ENCODE data around the gene MAGI3. TPM values are rescaled to one million over a fixed set of nuclear protein-coding genes. Genes with fewer than 3 reads are reported as not detected.

Gene MAGI3
- 4.1 TPM for total RNA-seq

DNA sequence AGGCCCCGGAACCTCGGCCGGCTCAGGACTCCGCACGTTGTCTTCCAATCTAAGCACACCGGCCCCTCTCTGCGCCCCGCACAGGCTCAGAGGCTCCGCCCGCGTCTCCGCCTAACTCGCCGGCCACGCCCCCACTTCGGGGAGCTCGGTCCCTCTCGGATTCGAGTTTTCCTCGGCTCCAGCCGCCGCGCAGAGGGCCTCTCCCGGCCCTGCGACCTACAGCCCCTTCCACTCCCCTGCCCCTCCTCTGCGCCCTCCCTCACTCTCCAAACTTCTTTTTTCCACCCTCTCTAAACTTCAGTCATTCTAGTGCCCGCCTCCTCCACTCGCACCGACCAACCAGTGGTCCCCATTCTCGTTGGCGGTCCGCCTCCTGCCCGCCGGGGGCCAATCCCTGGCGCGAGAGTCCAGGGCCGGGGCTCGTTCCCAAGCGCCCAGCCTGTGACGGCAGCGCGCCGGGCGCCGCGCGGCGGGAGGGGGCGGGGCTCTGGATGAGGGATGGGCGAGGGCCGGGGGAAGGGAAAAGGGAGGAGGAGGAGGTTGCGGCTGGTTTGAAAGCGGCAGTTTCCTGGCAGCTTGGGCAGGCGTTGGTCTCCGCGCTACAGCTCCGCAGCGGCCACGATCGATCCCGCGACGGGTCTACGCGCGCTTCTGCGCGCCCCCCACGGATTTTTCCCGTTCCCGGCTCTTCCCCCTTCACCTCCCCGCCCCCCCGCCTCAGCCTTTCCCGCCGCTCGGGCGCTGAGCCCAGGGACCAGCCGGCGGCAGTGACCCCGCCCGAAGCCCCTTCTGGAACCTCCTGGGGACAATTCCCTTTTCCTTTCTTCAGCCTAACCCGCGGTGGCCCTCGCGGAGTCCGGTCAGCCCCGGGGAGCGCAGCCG, at the start of gene MAGI3:
MAGI3 (plus strand) TSS at position 563 of the 882 bp plus-strand sequence. CDS start 519 bp downstream, outside the sequence.
- peaks cover 19% of the 10 kb centered on the region for H3K4me1 ChIP-seq (ENCODE audit: insufficient read depth, low read length)
- peaks cover 49% of the 10 kb centered on the region for H3K27me3 ChIP-seq (ENCODE audit: insufficient read depth, low read length)
- H3K9me3 ChIP-seq (ENCODE audit: low read depth, low read length) = no peaks in the 10 kb centered on the region
- peak within 1 kb of the TSS; percentile 77 for H3K4me3 ChIP-seq (ENCODE audit: low read length)

DNA sequence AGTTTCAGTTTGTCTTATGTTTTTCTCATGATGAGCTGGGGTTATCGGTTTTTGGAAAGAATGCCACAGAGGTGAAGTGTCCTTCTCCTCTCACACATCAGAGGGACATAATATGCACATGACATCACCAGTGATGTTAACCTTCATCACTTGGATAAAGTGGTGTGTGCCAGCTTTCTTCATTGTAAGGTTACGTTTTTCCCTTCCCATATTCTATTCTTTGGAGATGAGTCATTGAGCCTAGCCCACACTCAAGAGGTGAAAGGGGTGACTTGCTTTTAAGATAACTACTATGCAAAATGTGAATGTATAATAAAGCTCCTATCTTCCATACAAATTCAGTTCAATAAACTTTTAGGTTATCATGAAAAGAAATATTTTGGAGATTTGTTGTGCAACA, 36.7 kb upstream of the MAGI3 start:
- Histone ChIP-seq H3K4me3 (ENCODE audit: low read length) (no peak overlapping the region), H3K4me1 (ENCODE audit: insufficient read depth, low read length) (no peaks in the 10 kb centered on the region), H3K27me3 (ENCODE audit: insufficient read depth, low read length) (no peaks in the 10 kb centered on the region), H3K9me3 (ENCODE audit: low read depth, low read length) (no peaks in the 10 kb centered on the region)

DNA sequence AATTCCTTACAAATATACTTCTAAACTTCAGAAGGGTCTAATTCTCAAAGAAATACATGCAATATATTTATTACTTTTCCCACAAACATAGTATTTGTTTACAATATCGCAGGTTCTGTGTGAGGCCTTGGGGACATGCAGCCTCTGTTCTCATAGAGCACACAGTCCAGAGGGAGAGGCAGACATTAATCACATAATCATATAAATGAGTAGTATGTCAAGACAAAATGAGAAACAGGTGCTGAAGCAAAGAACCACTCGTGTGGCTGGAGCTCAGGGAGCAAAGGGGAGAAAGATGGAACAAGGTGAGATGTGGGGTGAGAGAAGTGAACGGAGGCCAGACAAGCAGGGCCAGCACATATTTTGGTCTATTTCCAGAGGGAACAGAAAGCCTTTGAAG, 26.4 kb upstream of the MAGI3 start:
- Histone ChIP-seq H3K9me3 (ENCODE audit: low read depth, low read length) (no peaks in the 10 kb centered on the region), H3K27me3 (ENCODE audit: insufficient read depth, low read length) (no peaks in the 10 kb centered on the region), H3K4me1 (ENCODE audit: insufficient read depth, low read length) (no peaks in the 10 kb centered on the region), H3K4me3 (ENCODE audit: low read length) (no peak overlapping the region)

DNA sequence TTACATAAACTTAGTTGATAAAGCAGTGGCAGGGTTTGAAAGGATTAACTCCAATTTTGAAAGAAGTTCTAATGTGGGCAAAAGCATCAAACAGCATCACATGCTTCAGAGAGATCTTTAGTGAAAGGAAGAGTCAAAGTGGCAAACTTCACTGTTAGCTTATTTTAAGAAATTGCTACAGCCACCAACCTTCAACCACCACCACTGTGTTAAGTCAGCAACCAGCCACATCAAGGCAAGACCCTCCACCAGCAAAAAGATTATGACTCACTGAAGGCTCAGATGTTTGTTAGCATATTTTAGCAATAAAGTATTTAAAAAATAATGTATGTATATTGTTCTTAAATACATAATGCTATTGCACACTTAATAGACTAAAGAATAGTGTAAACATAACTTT, 21.3 kb upstream of the MAGI3 start:
- Histone ChIP-seq H3K4me3 (ENCODE audit: low read length) (no peak overlapping the region), H3K9me3 (ENCODE audit: low read depth, low read length) (no peaks in the 10 kb centered on the region), H3K27me3 (ENCODE audit: insufficient read depth, low read length) (no peaks in the 10 kb centered on the region), H3K4me1 (ENCODE audit: insufficient read depth, low read length) (no peaks in the 10 kb centered on the region)

DNA sequence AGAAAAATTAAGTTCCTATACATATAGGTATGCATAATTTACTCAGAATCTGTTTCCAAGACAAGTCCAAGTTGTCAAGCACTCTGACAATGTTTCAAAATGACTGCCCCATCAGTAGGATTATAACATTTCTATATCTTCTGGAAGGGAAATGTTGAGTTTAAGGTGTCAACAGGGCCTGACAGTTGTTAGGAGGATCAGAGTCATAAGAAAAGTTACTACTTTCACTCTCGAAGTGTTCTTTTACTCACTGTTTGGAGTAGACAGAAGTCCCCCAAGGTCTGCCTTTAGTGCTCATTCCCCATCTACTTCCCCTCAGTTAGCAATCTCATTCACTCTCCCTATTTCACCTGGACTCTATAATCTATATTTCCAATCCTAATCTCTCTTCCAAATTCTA, 20.6 kb upstream of the MAGI3 start:
- no peaks in the 10 kb centered on the region for H3K4me1 ChIP-seq (ENCODE audit: insufficient read depth, low read length)

DNA sequence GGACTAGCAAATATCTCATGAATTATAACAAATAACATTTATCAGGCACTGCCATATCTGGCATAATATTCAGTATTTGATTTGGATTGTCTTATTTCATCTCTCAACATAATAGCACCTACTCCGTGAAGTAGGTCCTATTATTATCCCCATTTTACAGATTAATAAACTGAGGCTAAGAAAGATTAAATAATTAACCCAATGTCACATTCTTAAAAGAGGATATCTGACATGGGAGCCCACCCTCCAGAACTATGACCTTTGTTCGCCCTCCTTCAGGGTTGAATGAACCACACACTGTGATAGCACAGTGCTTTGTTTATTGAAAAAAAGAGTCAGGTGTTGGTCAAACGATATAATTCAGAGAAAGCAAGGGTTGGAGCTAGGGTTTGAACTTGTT, 19.4 kb upstream of the MAGI3 start:
- H3K27me3 ChIP-seq (ENCODE audit: insufficient read depth, low read length) = no peaks in the 10 kb centered on the region
- no peak overlapping the region for H3K4me3 ChIP-seq (ENCODE audit: low read length)
- no peaks in the 10 kb centered on the region for H3K4me1 ChIP-seq (ENCODE audit: insufficient read depth, low read length)
- H3K9me3 ChIP-seq (ENCODE audit: low read depth, low read length) = no peaks in the 10 kb centered on the region

More for the DNA sequence above, 20.6 kb upstream of the MAGI3 start:
- Histone ChIP-seq H3K9me3 (ENCODE audit: low read depth, low read length) (no peaks in the 10 kb centered on the region), H3K4me3 (ENCODE audit: low read length) (no peak overlapping the region), H3K27me3 (ENCODE audit: insufficient read depth, low read length) (no peaks in the 10 kb centered on the region)

DNA sequence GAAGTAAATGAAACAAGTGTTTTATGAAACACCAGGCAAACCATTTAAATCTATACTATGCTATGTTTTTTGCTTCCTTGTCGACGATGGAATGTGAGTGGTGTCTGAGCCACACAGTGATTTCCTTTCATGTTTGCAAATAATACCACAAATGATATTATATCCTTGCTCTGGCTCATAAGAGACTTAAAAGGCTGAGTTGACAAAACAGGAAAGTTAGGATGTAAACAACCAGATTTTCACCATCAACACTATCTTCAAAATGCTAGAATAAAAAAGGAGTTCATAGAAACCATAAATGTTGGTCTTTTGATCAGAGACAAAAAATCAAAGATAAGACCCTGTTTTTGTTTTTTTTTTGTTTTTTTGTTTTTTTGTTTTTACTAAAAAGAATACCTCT, 17.8 kb upstream of the MAGI3 start:
- Histone ChIP-seq H3K9me3 (ENCODE audit: low read depth, low read length) (no peaks in the 10 kb centered on the region), H3K27me3 (ENCODE audit: insufficient read depth, low read length) (no peaks in the 10 kb centered on the region), H3K4me1 (ENCODE audit: insufficient read depth, low read length) (no peaks in the 10 kb centered on the region), H3K4me3 (ENCODE audit: low read length) (no peak overlapping the region)

DNA sequence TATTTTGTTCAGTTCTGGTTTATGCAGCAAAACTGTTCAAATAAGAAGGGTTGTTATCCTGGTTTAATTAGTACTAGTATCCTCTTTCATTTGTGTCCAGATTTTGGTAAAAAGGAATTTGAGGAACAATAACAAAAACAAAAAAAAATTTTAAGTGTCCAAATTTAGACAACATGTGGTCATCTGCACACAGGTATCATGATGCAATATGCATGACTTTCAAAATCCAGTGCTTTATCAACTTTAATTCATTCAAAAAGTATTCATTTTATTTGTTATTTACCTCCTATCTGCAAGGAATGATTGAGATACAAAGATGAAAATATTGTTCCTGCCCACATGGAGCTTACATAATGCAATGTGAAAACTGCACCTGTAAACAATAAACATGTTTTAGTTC, 16.7 kb upstream of the MAGI3 start:
- Histone ChIP-seq H3K4me1 (ENCODE audit: insufficient read depth, low read length) (no peaks in the 10 kb centered on the region), H3K9me3 (ENCODE audit: low read depth, low read length) (no peaks in the 10 kb centered on the region), H3K27me3 (ENCODE audit: insufficient read depth, low read length) (no peaks in the 10 kb centered on the region), H3K4me3 (ENCODE audit: low read length) (no peak overlapping the region)

DNA sequence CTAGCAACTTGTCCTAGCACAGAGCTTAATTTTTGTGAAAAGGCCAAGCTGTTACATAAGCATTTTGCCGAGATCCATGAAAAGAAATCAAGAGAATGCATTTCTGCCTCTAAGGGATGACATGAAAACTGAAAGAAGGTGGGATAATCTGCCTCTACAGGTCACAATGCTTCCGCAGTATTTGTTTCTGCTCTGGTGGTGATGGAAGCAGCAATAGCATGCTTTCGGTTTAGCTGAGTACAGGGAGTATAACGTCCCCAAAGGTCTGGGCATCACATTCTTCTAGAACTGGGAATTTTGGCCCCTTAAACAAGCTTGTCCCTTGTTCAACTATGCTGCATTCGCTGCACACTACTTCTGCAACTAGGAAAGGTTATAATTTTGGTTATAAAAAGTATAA, 14.4 kb upstream of the MAGI3 start:
- H3K4me3 ChIP-seq (ENCODE audit: low read length) = no peak overlapping the region
- no peaks in the 10 kb centered on the region for H3K4me1 ChIP-seq (ENCODE audit: insufficient read depth, low read length)
- H3K27me3 ChIP-seq (ENCODE audit: insufficient read depth, low read length) = no peaks in the 10 kb centered on the region
- no peaks in the 10 kb centered on the region for H3K9me3 ChIP-seq (ENCODE audit: low read depth, low read length)

DNA sequence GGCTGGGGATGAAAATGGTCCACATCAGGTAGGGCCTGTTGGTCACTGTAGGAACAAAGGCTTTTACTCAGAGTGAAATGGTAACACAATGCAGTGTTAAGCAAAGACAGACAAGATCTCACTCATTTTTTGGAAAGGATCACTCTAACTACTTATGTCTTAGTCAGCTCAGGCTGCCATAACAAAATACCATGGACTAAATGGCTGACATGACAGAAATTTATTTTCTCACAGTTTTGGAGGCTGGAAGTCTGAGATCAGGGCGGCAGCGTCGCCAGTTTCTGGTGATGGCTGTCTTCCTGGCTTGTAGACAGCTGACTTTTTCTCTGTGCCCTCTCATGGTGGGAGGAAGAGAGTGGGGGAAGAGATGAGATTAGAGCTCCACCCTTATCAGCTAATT, 10.2 kb upstream of the MAGI3 start:
- no peak overlapping the region for H3K4me3 ChIP-seq (ENCODE audit: low read length)
- H3K27me3 ChIP-seq (ENCODE audit: insufficient read depth, low read length) = no peaks in the 10 kb centered on the region
- no peaks in the 10 kb centered on the region for H3K4me1 ChIP-seq (ENCODE audit: insufficient read depth, low read length)
- H3K9me3 ChIP-seq (ENCODE audit: low read depth, low read length) = no peaks in the 10 kb centered on the region

DNA sequence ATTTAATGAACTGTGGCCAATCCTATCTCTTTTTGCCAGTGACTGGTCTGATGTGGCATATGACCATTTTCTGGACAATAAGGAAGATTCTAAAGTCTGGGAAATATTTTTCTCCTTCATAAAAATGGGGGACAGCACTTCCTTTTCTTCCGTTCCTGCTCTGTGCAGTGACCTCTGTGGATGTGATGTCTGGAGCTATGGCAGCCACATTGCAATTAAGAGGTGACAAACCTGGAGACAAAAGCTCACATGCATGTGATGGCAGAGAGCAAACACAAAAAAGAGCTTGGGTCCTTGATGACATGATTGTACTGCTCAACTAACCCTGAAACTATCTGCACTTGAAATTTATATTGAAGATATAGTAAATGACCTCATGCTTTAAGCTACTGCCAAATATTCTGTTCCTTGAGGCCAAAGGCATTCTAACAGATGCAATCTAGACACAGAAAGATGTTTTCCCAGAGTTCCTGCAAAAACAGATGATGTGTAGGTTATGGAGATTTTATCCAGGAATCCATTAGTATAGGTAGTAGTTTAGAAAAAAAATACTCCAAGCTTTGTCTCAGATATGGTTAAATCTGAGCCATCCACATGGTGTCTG, 2.2 kb upstream of the MAGI3 start:
- Histone ChIP-seq H3K4me1 (ENCODE audit: insufficient read depth, low read length) (peaks cover 19% of the 10 kb centered on the region), H3K9me3 (ENCODE audit: low read depth, low read length) (no peaks in the 10 kb centered on the region), H3K27me3 (ENCODE audit: insufficient read depth, low read length) (peaks cover 29% of the 10 kb centered on the region), H3K4me3 (ENCODE audit: low read length) (no peak overlapping the region)

DNA sequence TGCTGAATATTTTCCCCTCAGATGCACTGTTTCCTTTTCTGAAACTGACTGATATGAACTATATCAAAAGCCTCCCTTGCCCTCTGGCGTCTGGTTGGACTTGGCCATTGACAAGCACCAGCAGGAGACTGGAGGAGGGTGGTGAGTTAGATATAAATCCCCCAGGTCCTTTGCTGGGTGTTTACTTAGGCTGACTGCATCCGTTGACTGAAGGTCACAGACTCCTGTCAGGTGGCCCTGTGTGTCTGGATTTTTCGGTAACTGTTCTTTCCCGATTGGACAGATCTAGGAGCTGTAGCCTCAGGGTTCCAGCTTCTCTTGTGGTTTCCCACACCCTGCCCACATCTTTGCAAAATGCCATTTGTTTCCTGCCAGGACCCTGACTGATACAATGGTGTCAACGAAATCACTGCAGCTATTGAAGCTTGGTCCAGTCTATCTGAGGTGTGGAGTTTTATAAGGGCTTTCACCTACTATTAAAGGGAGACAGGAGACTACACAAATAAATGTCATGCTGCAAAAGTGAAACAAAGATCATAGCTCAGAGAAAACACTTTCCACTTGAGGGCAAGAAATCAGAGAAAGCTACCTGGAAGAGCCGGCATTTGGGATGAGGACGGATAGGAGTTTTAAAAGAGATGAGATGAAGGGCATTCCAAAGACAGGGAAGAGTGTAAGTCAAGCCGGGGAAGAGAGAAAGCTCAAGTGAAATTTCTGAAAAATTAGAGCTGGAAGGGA, 1.5 kb upstream of the MAGI3 start:
- H3K9me3 ChIP-seq (ENCODE audit: low read depth, low read length) = no peaks in the 10 kb centered on the region
- peaks cover 19% of the 10 kb centered on the region for H3K4me1 ChIP-seq (ENCODE audit: insufficient read depth, low read length)
- no peak overlapping the region for H3K4me3 ChIP-seq (ENCODE audit: low read length)
- H3K27me3 ChIP-seq (ENCODE audit: insufficient read depth, low read length) = peaks cover 35% of the 10 kb centered on the region

DNA sequence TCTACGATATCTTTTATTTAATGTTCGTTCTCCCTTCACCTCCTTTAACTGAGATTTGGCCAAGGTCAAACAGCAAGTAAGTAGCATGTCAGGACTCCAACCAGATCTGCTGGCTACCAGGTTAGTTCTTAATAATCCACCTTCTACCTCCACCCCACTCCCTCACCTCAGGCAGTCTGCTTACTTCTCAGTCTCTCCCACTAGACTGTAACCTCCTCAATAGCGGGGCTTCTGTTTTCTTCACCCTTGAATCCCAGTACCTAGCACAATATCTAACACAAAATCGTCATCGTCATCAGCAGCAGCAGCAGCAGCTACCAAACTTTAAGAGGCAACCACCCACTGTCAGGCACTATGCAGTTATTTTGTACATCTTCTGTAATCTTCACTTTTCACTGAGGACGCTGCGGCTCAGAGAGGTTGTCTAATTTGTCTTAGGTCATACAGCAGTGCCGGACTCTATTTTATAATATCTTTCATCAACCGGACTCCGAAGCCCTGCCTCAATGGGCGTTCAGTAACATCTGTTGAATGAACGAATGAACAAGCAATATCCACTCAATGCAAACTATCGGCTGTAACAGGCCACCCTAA, 859 bp upstream of the MAGI3 start:
- Histone ChIP-seq H3K4me1 (ENCODE audit: insufficient read depth, low read length) (peaks cover 19% of the 10 kb centered on the region), H3K4me3 (ENCODE audit: low read length) (peak overlapping the region; percentile 77), H3K27me3 (ENCODE audit: insufficient read depth, low read length) (peaks cover 42% of the 10 kb centered on the region), H3K9me3 (ENCODE audit: low read depth, low read length) (no peaks in the 10 kb centered on the region)

DNA sequence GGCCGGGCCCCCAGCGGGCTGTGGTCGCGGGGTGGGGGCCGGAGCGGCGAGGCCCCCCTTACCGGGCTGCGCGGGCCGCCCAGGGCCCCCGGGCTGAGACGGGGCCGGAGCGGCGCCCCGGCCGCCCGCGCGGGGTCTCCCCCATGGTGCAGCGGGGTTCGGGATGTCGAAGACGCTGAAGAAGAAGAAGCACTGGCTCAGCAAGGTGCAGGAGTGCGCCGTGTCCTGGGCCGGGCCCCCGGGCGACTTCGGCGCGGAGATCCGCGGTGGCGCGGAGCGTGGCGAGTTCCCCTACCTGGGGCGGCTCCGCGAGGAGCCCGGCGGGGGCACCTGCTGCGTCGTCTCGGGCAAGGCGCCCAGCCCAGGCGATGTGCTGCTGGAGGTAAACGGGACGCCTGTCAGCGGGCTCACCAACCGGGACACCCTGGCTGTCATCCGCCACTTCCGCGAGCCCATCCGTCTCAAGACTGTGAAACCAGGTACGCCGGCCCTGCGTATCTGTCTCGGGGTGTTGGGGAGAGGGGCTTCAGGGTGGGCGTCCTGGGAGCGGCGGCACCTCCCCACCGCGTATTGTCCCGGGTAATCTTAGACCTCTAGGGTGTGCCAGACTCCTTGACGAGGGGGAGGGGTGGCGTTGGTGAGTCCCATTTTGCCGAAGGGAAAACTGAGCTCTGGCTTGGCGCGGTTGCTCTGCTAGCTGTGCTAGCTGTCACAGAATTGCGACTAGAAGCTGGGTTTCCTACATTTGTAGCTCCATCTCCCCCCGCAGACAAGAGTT, 745 bp downstream of the MAGI3 start:
- Histone ChIP-seq H3K27me3 (ENCODE audit: insufficient read depth, low read length) (peaks cover 56% of the 10 kb centered on the region), H3K9me3 (ENCODE audit: low read depth, low read length) (no peaks in the 10 kb centered on the region), H3K4me3 (ENCODE audit: low read length) (peak overlapping the region; percentile 77), H3K4me1 (ENCODE audit: insufficient read depth, low read length) (peaks cover 19% of the 10 kb centered on the region)
